Fibroblast of skin of left biceps (primary cell): ENCODE results near the gene VDAC1.
"Not testable (repeated sequence)": the region's sequence is repeated elsewhere in the genome, so short reads cannot be mapped to it uniquely, and the experiment has no call there.

Experiments used
- DNase-seq, 2 experiments: peaks; one replicate each; pipeline ENCODE4 v3.0.0-alpha.2; 2013; ENCODE audit warnings: low read depth in 2 of 2

Gene VDAC1

GRCh38 chr5:133995341-133995740 lies 9.4 kb downstream of the VDAC1 start:
- DNase-seq: no peak

- no peak for DNase-seq
Observed at GRCh38 chr5:133994990-133995333, 9.8 kb downstream of the VDAC1 start.

GRCh38 chr5:133994297-133994989 lies 10.3 kb downstream of the VDAC1 start:
- DNase-seq: no peak

GRCh38 chr5:133993185-133993936 lies 11.4 kb downstream of the VDAC1 start:
- peak in 1 of 2 experiments; percentile 40 for DNase-seq

- DNase-seq: no peak
Observed at GRCh38 chr5:133992429-133993155, 12.2 kb downstream of the VDAC1 start.

GRCh38 chr5:133991171-133991910 lies 13.4 kb downstream of the VDAC1 start:
- DNase-seq: no peak

GRCh38 chr5:133990396-133990795 lies 14.4 kb downstream of the VDAC1 start:
- no peak for DNase-seq

GRCh38 chr5:133985540-133986180 lies 19.1 kb downstream of the VDAC1 start:
- no peak for DNase-seq

GRCh38 chr5:133983674-133984073 lies 21.1 kb downstream of the VDAC1 start:
- DNase-seq: no peak

- DNase-seq: no peak
Observed at GRCh38 chr5:133981714-133982113, 23.1 kb downstream of the VDAC1 start.

GRCh38 chr5:133980652-133981051 lies 24.1 kb downstream of the VDAC1 start:
- no peak for DNase-seq

- no peak for DNase-seq
Observed at GRCh38 chr5:133978943-133979342, 25.8 kb downstream of the VDAC1 start.

- DNase-seq: no peak
Observed at GRCh38 chr5:133977858-133978257, 26.9 kb downstream of the VDAC1 start.

- DNase-seq: no peak
Observed at GRCh38 chr5:133977161-133977787, 27.5 kb downstream of the VDAC1 start.

- DNase-seq: not testable (repeated sequence)
Observed at GRCh38 chr5:133975546-133975945, 29.2 kb downstream of the VDAC1 start.

- DNase-seq: no peak
Observed at GRCh38 chr5:133974142-133974541, 30.6 kb downstream of the VDAC1 start.

- no peak for DNase-seq
Observed at GRCh38 chr5:133970325-133970909, 34.4 kb downstream of the VDAC1 start.

- no peak for DNase-seq
Observed at GRCh38 chr5:133969654-133970324, 35.0 kb downstream of the VDAC1 start.

GRCh38 chr5:133968204-133968980 lies 36.4 kb downstream of the VDAC1 start, which contains the start of gene C5orf15:
Gene C5orf15 (minus strand): TSS chr5:133968625. CDS start chr5:133968584, 41 bp downstream.
- peak; percentile 89 to 90 for DNase-seq
